Pancreas (tissue), 10 donors: ENCODE data around the gene ASCC3. TPM values are rescaled to one million over a fixed set of nuclear protein-coding genes. Genes with fewer than 3 reads are reported as not detected.

ENCODE experiments used
- ATAC-seq, 4 donors: fragments of 200-7000 bp; cut with Tn5 transposase; one replicate each; pipeline versions ENCODE4 v1.8.0 to v1.9.1; 2020; ENCODE audit warnings: mild to moderate bottlenecking in 4 of 4, moderate library complexity in 4 of 4
- DNase-seq, 6 donors: peaks; one replicate each; pipeline ENCODE4 v3.0.0-alpha.2; 2020
- FAIRE-seq: peaks from 2 replicates; lab custom pipeline; 2012; peaks lifted over from hg19 to GRCh38; lab: Jason Lieb, UNC
- H3K27ac ChIP-seq, 4 donors: fragments of 200-600 bp; sonication (generic); 1 replicate in 3 of 4; 2 replicates in 1 of 4; pipeline versions ENCODE4 v1.5.0 to v1.8.0; 2020
- H3K27me3 ChIP-seq, 4 donors: fragments of 200-600 bp; one replicate each; pipeline ENCODE4 v1.8.0; 2021
- H3K36me3 ChIP-seq, 3 donors: fragments of 200-600 bp; sonication (generic) in 1 of 3; one replicate each; pipeline versions ENCODE4 v1.5.0 to v1.8.0; 2020 to 2021
- H3K4me1 ChIP-seq, 3 donors: fragments of 200-600 bp; one replicate each; pipeline ENCODE4 v1.8.0; 2021
- H3K4me3 ChIP-seq, 4 donors: fragments of 200-600 bp; sonication (generic) in 2 of 4; one replicate each; pipeline versions ENCODE4 v1.5.0 to v1.8.0; 2020 to 2021
- H3K9me3 ChIP-seq, 4 donors: fragments of 200-600 bp; one replicate each; pipeline ENCODE4 v1.8.0; 2021
- WGBS, 2 donors: extraction: QIAGEN DNeasy Blood & Tissue Kit; methylation state at CpG; one replicate each; pipeline ENCODE4 v1.1.7; 2013; 5-methylcytosine and 5-hydroxymethylcytosine counted together
- intact Hi-C, 3 donors: fragments of 100-400 bp; cut with DNase I; formaldehyde crosslinking; loops; one replicate each; pipeline versions ENCODE4 v1.11.1 to v1.14.2; 2022
- polyA plus RNA-seq, 2 donors: library from polyadenylated mRNA; stranded (reverse); fragments of 200-250 nt; gene quantifications; one replicate each; pipeline ENCODE4 v1.2.3, GENCODE V29; 2013
- total RNA-seq, 6 donors: library from RNA; stranded (reverse); fragmentation: NEBNext Ultra II Directional in 4 of 6; extraction: Animal tissue kit (Norgen Biotek cat#: 25700) in 4 of 6; gene quantifications; one replicate each; pipeline versions ENCODE4 v1.2.1 to v1.2.4, GENCODE V29; 2021 to 2023
- TF ChIP-seq, protein P1 (sequence below), 4 donors: fragments of 200-600 bp; sonication (generic) in 3 of 4; IDR thresholded peaks; one replicate each; pipeline versions ENCODE4 v1.5.0 to v1.8.0; 2021; ENCODE audit warnings: antibody characterized with exemption in 4 of 4
- donor health status: healthy with polysubstance abuse.
- donor health status: DM: no; HTN: no; CAD: no; lungs with moderate emphysema.
- donor health status: DM: no; HTN: no; CAD: no.
- donor health status: control.
- donor health status: control.
- donor health status: Bipolar disorder and iron deficiency.
- donor health status: DM: yes; HTN: yes; CAD: no.
- donor health status: DM: no; HTN: no; CAD: no.
- donor health status: DM: no; HTN: no; CAD: no.
- donor health status: DM: yes; HTN: yes; CAD: no.

The ASCC3 gene
- total and polyA plus RNA-seq, 8 donors = 4.4 to 20.3 (median 13.4) TPM

DNA sequence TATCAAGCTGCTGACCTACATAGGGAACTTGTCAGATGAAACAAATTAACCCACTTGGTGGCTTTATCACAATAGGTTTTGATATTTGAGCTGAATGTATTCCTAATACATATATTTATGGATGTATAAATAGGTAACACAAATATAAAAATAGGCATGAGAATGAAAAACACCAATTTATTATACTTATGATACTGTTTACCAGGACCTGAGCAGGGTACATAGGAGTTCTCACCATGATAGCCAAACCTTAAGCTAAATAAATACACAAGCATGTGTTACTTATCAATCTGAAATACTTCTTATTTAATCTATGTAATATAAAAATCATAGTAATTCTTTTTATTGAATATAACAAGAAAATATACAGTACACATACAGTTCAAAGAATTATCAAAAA is 25.0 kb downstream of the ASCC3 start:
- TF ChIP-seq, protein P1, sequence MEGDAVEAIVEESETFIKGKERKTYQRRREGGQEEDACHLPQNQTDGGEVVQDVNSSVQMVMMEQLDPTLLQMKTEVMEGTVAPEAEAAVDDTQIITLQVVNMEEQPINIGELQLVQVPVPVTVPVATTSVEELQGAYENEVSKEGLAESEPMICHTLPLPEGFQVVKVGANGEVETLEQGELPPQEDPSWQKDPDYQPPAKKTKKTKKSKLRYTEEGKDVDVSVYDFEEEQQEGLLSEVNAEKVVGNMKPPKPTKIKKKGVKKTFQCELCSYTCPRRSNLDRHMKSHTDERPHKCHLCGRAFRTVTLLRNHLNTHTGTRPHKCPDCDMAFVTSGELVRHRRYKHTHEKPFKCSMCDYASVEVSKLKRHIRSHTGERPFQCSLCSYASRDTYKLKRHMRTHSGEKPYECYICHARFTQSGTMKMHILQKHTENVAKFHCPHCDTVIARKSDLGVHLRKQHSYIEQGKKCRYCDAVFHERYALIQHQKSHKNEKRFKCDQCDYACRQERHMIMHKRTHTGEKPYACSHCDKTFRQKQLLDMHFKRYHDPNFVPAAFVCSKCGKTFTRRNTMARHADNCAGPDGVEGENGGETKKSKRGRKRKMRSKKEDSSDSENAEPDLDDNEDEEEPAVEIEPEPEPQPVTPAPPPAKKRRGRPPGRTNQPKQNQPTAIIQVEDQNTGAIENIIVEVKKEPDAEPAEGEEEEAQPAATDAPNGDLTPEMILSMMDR (IDR thresholded peaks at IDR 0.05) = no peak
- H3K9me3 ChIP-seq = no peaks in the 10 kb centered on the region
- H3K4me3 ChIP-seq = no peak overlapping the region
- no peak overlapping the region for H3K27ac ChIP-seq
- FAIRE-seq (no peak), ATAC-seq (no peak), DNase-seq (no peak)
- no peaks in the 10 kb centered on the region for H3K4me1 ChIP-seq
- H3K27me3 ChIP-seq = no peaks in the 10 kb centered on the region
- peaks cover 0 to 4% (median 0%) of the 10 kb centered on the region in 3 donors for H3K36me3 ChIP-seq
- intact Hi-C loops = no loop called here

DNA sequence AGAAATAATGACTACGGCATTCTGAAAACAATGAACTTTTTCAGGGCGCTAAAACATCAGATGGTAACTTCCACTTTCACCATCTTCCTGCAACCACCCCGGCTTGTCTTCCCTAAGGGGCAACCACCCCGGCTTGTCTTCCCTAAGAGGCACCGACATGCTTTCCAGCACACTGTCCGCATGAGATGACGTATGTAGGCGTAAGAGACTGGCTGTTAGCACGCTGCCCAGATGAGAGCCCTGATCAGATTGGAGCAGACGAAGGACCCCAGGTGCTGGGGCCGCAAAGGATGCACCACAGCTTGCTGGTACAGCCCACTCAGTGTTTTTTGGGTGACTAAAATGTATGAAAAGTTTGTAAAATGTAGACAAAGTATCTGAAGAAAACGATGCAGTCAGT is 29.3 kb downstream of the ASCC3 start:
- WGBS, 2 donors = 97 to 98% methylated on average over 12 of the region's 12 CpGs
- DNase-seq (peak in 1 of 6 donors; percentile 20), ATAC-seq (no peak)

DNA sequence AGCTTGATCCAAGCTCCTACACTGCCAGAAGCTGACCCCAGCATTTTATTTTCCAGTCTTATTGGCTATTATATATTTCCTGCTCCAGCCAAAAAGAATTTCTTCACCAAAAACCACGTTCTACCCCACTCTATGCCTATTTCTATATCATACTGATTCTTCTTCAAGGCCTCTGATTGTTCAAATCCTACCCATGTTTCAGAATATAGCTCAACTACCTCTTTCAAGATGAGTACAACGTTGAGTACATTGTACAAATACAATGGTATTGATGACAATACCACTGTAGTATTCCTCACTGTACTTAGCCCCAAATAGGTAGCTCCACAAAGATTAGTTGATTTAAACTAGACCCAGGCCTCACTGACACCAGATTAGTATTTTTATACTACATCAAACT is 31.0 kb downstream of the ASCC3 start:
- Histone ChIP-seq H3K36me3 (peaks cover 0 to 6% (median 0%) of the 10 kb centered on the region in 3 donors), H3K4me3 (no peak overlapping the region), H3K27me3 (no peaks in the 10 kb centered on the region), H3K27ac (no peak overlapping the region), H3K4me1 (no peaks in the 10 kb centered on the region), H3K9me3 (no peaks in the 10 kb centered on the region)
- no peak for FAIRE-seq
- no peak for ATAC-seq
- 83 to 90% methylated on average over 2 of the region's 2 CpGs for WGBS, 2 donors
- intact Hi-C loops = no loop called here
- DNase-seq = no peak
- TF ChIP-seq, protein P1 (IDR thresholded peaks at IDR 0.05) = no peak

More for the DNA sequence above, 29.3 kb downstream of the ASCC3 start:
- peaks cover 0 to 6% (median 0%) of the 10 kb centered on the region in 3 donors for H3K36me3 ChIP-seq
- TF ChIP-seq, protein P1 (IDR thresholded peaks at IDR 0.05) = no peak
- no peaks in the 10 kb centered on the region for H3K27me3 ChIP-seq
- no peak for FAIRE-seq
- no peak overlapping the region for H3K4me3 ChIP-seq
- no peaks in the 10 kb centered on the region for H3K9me3 ChIP-seq
- intact Hi-C loops = no loop called here
- no peaks in the 10 kb centered on the region for H3K4me1 ChIP-seq
- H3K27ac ChIP-seq = no peak overlapping the region

DNA sequence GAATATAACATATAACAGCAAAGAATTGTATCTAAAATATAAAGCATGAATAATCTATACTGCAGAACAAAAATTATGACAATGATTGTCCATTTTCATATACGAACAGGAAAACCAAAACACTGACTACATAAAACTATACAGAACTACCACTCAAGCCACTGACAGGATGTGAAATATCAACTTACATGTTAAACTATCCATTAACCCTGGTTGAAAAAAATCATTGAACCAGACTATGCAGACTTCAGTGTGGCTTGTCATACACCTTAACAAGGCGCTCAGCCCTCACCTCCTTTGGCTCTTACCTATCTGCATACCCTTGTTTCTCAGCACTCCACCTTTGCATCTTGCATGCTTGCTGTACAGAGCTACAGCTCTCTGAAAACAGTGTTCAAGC is 34.9 kb downstream of the ASCC3 start:
- no peak overlapping the region for H3K4me3 ChIP-seq
- FAIRE-seq (no peak), ATAC-seq (no peak), DNase-seq (no peak)
- peaks cover 0 to 6% (median 0%) of the 10 kb centered on the region in 3 donors for H3K36me3 ChIP-seq
- no peaks in the 10 kb centered on the region for H3K9me3 ChIP-seq
- intact Hi-C loops = no loop called here
- TF ChIP-seq, protein P1 (IDR thresholded peaks at IDR 0.05) = no peak
- no peaks in the 10 kb centered on the region for H3K27me3 ChIP-seq
- no peak overlapping the region for H3K27ac ChIP-seq
- H3K4me1 ChIP-seq = no peaks in the 10 kb centered on the region
- WGBS, 2 donors = 90 to 95% methylated on average over 2 of the region's 2 CpGs

DNA sequence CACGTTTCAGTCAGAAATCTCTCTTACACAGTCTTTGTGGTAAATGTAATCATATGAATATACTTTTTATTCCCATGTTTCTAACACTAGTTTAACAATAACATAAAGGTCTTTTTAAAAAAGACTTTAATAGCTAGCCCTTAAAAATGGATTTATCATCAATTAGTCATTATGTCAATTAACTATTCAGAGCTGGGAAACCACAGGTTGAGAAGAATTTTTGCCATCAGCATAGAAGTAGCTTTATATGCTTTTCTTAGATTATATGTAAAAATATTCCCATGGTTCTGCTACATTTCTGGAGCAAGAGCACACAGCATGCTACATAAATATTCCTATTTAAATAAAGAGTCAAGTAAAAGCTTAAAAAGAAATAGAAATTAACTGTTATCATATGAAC is 35.5 kb downstream of the ASCC3 start:
- Histone ChIP-seq H3K36me3 (peaks cover 0 to 6% (median 0%) of the 10 kb centered on the region in 3 donors), H3K4me1 (no peaks in the 10 kb centered on the region), H3K27me3 (no peaks in the 10 kb centered on the region), H3K4me3 (no peak overlapping the region), H3K27ac (no peak overlapping the region), H3K9me3 (no peaks in the 10 kb centered on the region)
- WGBS, 2 donors = 70 to 76% methylated on average over 1 of the region's 1 CpG
- intact Hi-C loops = no loop called here
- DNase-seq (no peak), FAIRE-seq (no peak), ATAC-seq (no peak)
- TF ChIP-seq, protein P1 (IDR thresholded peaks at IDR 0.05) = no peak
